ENCODE measurements around the gene CSMD2.

The CSMD2 gene

DNA sequence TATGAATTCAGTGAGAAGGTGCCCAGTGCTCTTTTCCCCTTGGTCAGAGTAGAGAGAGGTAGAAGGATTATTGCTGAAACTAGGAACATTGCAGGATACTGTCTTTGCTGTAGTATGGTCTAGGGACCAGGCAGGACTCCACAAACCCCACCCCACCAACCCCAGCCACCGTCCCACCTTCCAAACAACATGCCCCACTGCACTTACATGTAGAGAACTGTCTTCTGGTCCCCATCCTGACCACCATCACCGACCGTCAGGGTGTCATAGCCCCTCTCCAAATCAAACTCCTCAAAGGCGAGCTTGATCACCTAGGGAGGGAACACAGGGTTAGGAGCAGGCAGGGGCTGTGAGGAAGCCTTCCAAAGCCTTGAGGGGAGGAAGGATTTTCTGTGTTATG is 372.8 kb downstream of the CSMD2 start:
- no peak for DNase-seq

DNA sequence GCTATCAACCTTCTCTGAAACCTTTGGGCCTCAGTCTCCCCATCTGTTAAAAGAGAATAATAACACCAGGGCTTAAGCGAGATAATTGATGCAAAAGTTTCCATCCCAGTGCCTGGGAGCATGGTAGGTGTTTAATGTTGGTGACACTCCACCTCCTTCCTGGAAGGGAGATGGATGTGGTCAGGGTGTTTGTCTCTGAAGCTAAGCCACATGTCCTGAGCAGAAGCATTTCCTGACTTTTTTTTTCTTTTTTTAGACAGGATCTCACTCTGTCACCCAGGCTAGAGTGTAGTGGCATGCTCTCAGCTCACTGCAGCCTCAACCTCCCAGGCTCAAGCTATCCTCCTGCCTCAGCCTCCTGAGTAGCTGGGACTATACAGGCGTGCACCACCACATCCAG is 373.8 kb downstream of the CSMD2 start:
- DNase-seq, result no peak

- DNase-seq, result no peak
These were observed 374.5 kb downstream of the CSMD2 start for GRCh38 chr1:33790577-33790976.

DNA sequence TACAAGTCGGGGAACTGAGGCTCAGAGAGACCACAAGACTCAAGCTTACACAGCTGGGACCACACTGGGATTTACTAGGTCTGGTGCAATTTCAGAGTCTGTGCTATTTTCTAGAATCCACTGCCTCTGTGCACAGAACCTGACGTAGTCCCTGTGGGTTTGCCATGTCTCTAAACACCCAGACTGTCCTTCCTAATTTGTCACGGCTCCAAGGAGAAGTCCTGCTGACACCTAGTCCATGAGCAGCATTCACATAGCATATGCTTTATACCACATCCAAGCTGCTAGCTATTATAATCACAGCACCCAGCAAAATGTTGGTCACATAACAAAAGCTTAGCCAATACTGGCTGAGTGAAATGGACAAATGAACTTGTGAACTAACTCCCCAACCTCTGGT is 380.2 kb downstream of the CSMD2 start:
- no peak for DNase-seq

- DNase-seq, result no peak
These were observed 382.3 kb downstream of the CSMD2 start for GRCh38 chr1:33782776-33783175.

DNA sequence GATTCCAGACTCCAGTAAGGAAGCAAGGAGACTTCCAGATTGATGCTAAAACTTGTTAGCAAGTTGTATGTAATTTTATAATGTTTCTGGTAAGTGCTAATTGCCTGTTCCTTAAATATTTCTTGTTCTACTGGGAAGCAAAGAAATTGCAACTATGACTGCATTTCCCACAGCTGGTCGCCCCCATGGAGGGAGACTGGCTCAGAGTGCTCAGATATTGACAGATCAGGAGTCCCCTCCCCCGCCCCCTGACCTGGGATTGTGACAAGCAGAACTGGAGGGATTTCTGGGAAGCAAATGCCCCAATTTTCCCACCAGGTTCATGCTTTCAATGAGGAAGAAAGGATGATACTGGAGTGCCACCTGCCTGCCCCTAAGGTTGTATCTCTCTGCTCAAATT is 383.4 kb downstream of the CSMD2 start:
- no peak for DNase-seq

DNA sequence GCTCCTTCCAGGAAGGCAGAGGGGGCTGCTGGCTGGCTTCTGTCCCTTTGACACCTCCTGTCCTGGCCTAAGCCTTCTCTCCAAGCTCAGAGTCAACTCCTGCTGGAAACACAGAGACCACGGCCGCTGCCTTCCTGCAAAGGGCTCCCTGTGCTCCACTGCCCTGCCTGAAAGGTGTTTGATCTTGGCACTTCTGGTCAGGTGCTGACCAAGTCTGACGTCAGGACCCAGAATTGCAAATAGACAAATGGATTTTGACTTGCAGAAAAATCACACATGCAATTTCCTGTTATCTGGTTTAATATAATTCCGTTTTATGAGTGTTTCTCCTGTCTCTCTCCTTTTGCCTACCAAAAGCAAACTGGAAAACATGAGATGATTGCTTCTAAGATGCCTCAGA is 387.7 kb downstream of the CSMD2 start:
- no peak for DNase-seq

DNA sequence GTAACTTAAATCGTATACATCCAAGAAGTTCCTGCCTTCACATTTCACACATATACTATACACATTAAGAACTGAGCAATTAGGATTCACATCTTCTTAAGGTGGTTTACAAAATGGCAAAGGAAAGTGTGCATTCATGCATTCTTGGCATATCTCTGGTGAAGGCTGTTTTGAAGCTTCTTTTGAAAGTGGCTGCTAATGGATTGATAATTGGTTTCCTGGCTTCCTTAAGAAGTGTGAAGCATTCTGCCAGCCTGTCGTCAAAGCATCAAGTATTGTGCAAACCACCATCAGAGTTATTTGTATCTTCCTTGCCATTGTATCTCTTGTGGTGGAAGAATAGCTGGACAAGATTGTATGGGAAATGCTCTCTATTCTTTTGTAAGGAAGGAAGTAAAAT is 396.2 kb downstream of the CSMD2 start:
- DNase-seq, result no peak

DNA sequence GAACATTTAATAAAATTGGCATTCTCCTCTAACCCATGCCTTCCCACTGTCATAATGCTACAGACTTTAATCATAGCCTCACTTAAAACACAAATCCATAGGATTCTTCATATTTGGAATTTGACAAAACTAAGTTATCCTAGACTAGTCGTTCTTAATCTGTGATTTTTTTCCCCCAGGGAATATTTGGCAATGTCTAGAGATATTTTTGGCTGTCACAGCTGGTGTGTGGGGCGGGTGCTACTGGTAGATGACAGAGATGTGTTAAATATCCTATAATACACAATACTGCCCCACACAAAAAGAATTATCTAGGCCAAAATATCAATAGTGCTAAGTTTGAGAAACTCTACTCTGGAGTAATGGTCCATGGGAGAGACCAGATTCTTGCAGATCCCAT is 396.9 kb downstream of the CSMD2 start:
- no peak for DNase-seq

- no peak for DNase-seq
These were observed 400.9 kb downstream of the CSMD2 start for GRCh38 chr1:33764149-33764548.

GRCh38 chr1:33763406-33763805 is 401.6 kb downstream of the CSMD2 start:
- peak in 1 of 2 experiments; percentile 11 for DNase-seq

GRCh38 chr1:33762962-33763361 is 402.1 kb downstream of the CSMD2 start:
- DNase-seq, result no peak

- DNase-seq, result peak; percentile 4 to 55
These were observed 402.8 kb downstream of the CSMD2 start for GRCh38 chr1:33762109-33762830.

DNA sequence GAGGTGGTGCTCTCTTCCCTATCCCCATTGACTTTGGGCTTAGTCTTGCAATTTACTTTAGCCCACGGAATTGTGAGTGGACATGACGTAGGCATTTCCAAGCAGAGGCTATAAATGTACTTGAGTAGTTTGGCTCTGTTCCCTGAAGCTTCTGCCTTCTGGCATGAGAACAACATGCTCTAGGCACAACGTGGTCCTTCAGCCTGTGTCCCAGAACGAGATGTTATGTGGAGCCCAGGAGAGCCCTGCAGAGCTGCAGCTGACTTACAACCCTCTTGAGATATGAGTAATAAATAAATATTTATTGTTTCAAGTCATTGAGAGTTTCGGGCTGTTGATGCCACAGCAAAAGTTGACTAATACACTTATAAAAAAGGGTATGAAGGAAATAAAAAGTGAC is 406.3 kb downstream of the CSMD2 start:
- DNase-seq, result peak in 1 of 2 experiments; percentile 45

DNA sequence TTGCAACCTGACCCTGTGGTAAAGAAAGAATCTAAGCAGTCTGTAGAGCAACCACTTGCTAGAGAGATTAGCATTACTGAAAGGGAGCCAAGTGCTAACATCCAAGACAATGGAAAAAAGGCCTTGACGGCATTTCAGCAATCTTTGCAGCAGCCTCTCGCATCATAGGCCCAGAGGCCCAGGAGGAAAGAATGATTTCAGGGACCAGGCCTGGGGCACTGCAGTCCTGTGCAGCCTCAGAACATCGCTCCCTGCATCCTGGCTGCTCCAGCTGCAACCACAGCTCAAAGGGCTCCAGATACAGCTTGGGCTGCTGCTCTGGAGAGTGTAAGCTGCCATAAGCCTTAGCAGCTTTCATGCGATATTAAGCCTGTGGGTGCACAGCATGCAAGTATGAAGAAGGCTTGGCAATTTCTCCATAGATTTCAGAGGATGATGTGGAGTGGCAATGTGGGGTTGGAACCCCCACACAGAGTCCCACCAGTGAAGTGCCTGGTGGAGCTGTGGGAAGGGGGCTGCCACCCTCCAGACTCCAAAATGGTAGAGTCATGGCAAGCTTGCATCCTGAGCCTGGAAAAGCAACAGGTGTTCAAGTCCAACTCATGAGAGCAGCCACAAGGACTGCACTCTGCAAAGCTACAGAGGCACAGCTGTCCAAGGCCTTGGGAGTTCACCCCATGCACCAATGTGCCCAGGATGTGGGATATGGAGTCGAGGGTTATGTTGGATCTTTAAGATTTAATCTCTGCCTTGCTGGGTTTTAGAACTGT is 411.8 kb downstream of the CSMD2 start:
- no peak for DNase-seq

GRCh38 chr1:33745942-33746341 is 419.1 kb downstream of the CSMD2 start:
- no peak for DNase-seq

GRCh38 chr1:33743221-33743998 is 421.6 kb downstream of the CSMD2 start:
- no peak for DNase-seq

GRCh38 chr1:33742663-33743062 is 422.4 kb downstream of the CSMD2 start:
- DNase-seq, result no peak

- DNase-seq, result no peak
These were observed 423.3 kb downstream of the CSMD2 start for GRCh38 chr1:33741749-33742148.

DNA sequence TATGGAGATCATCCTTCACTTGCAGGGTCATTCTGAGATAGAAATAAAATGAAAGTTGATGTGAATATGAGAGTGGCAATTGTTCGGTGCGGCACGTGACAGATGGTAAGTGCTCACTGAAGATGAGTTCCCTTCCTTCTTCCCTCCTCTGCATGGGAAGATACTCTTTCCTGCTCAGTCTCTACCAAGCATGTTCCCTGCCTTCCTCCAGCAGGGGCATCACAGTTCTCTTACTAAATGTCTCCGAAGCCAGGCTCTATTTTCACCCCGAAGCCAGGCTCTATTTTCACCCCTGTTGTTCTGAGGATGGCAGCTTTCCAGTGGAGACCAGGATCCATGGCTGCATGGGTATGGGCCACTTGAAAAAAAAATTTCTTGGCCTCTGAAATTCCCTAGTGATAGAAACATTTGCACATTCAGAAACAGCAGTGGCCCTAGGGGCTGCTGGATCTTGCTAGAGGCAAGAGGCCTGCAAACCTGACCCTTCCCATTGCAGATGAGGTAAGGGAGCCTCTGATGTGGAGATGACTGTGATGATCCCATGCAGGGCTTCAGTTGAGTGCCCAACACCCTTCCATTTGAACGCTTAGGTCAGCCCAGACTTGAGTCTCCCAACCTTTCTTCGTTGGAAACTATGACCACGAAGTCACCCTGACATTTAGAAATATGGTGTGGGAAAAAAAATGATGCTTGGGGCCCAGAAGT is 424.8 kb downstream of the CSMD2 start:
- no peak for DNase-seq

DNA sequence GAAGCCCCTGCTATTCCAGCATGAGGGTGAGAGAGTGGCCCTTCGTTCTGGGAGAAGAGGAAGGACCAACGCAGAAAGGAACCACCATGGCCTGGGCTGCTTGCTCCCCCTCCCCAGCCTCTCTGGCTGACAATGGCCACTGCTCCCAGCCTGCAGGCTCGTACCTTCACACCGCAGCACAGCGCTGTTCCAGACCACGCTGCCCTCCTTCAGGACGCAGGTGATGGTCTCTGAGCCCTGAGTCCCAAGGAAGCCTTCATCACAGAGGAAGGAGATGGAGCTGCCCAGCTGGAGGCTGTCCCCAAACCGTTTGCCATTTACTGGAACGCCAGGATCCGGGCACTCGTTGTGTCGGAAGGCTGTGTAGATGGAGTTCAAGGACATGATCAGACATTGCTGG is 426.1 kb downstream of the CSMD2 start:
- DNase-seq, result no peak

DNA sequence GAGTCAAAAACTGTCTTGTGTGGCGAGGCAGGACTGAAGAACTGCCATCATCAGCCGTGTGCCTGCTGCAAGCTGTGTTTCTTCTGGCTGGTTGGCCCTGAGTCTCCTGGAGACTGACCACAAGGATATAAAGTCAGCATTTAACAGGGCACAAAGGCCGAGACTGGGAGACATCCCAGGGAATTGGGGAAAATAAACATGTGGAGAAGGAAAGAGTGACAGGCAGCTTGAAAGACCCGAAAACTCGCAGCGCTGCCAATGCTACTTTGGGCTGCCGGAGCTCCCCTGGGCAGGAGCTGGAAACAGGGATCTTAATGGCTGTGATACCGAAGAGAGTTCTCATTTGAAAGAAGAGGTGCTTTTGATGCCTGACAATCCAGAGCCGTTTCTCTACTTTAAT is 426.5 kb downstream of the CSMD2 start:
- DNase-seq, result no peak

GRCh38 chr1:33736496-33736895 is 428.5 kb downstream of the CSMD2 start:
- no peak for DNase-seq

Measured in NCI-H446 (cell line).